Neuron (in vitro differentiated cells): ENCODE data around the gene SH3BGR.
"Not testable (repeated sequence)": the region's sequence is repeated elsewhere in the genome, so short reads cannot be mapped to it uniquely, and the experiment has no call there.

Experiments used
- H2AFZ ChIP-seq: one replicate; pipeline ENCODE4 v1.6.1; 2013; ENCODE audit warnings: low read depth, mild to moderate bottlenecking, inconsistent platforms, low read length, moderate library complexity
- H3K27me3 ChIP-seq: one replicate; pipeline ENCODE4 v1.6.1; 2013; ENCODE audit warnings: low read length; ENCODE audit not compliant: insufficient read depth
- H3K36me3 ChIP-seq: one replicate; pipeline ENCODE4 v1.6.1; 2013; ENCODE audit warnings: low read length; ENCODE audit not compliant: insufficient read depth
- H3K4me1 ChIP-seq: one replicate; pipeline ENCODE4 v1.6.1; 2013; ENCODE audit warnings: low read length; ENCODE audit not compliant: insufficient read depth
- H3K4me3 ChIP-seq: 2 replicates; pipeline ENCODE4 v1.5.1; 2013; ENCODE audit warnings: mild to moderate bottlenecking, low read length, moderate library complexity
- H3K9me3 ChIP-seq: one replicate; pipeline ENCODE4 v1.6.1; 2013; ENCODE audit warnings: low read length

The SH3BGR gene

GRCh38 chr21:39527664-39528381, 76.1 kb downstream of the SH3BGR start:
- H3K36me3 ChIP-seq, result no peaks in the 10 kb centered on the region
- no peak overlapping the region for H2AFZ ChIP-seq
- H3K4me1 ChIP-seq, result peaks cover 21% of the 10 kb centered on the region
- H3K27me3 ChIP-seq, result no peaks in the 10 kb centered on the region
- no peak overlapping the region for H3K4me3 ChIP-seq
- H3K9me3 ChIP-seq, result no peaks in the 10 kb centered on the region

DNA sequence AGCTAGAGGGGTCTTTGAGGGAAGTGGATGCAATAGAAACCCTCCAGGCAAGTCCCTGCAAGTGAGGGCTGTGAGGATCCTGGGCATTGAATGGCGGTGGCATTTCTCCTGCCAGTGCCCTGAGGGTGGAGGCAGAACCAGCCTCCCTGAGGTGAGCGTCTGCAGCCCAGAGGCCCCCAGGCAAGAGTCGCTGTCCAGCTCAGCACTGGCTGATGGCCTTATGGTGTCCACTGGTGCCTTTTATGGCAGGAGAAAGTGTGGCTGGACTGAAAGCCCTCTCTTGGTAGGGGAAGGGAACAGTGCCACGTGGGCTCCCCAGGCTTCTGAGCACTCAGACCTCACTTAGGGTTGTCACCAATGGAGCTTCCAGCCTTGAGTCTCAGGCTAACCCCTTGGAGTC, 77.3 kb downstream of the SH3BGR start:
- H3K9me3 ChIP-seq, result no peaks in the 10 kb centered on the region
- H3K36me3 ChIP-seq, result no peaks in the 10 kb centered on the region
- peaks cover 21% of the 10 kb centered on the region for H3K4me1 ChIP-seq

DNA sequence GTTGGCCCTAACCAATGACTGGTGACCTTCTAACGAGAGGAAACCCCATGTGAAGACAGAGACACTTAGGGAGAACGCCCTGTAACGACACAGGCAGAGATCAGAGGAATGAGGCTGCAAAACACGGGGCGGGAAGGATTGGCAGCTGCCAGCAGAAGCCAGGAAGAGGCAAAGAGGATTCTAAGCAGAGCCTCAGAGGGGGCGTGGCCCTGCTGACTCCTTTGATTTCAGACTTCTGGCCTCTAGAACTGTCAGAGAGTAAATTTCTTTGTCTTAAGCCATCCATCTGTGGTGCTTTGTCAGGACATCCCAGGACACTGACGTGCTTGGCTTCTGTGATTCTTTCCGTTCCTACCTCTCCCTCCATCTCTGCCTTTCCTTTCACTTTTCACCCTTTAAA, 79.3 kb downstream of the SH3BGR start:
- H3K9me3 ChIP-seq, result no peaks in the 10 kb centered on the region
- no peak overlapping the region for H3K4me3 ChIP-seq
- no peak overlapping the region for H2AFZ ChIP-seq
- H3K27me3 ChIP-seq, result no peaks in the 10 kb centered on the region
- peaks cover 21% of the 10 kb centered on the region for H3K4me1 ChIP-seq
- no peaks in the 10 kb centered on the region for H3K36me3 ChIP-seq

More for the DNA sequence above, 77.3 kb downstream of the SH3BGR start:
- Histone ChIP-seq H2AFZ (no peak overlapping the region), H3K27me3 (no peaks in the 10 kb centered on the region), H3K4me3 (no peak overlapping the region)

DNA sequence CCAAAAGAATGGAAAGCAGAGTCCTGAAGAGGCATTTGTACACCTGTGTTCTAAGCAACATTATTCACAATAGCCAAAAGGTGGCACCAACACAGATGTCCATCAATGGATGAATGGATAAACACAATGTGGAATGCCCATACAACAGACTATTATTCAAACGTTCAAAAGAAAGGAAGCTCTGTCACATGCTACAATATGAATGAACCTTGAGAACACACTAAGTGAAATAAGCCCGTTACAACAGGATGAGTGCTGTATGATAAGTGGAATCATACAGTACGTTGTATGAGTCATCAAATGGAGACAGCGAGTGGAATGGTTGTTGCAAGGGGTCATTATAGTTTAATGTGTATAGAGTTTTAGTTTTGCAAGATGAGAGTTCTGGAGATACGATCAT, 80.1 kb downstream of the SH3BGR start:
- Histone ChIP-seq H3K27me3 (no peaks in the 10 kb centered on the region), H3K36me3 (no peaks in the 10 kb centered on the region), H3K4me1 (peaks cover 21% of the 10 kb centered on the region), H3K9me3 (no peaks in the 10 kb centered on the region), H3K4me3 (no peak overlapping the region), H2AFZ (no peak overlapping the region)

DNA sequence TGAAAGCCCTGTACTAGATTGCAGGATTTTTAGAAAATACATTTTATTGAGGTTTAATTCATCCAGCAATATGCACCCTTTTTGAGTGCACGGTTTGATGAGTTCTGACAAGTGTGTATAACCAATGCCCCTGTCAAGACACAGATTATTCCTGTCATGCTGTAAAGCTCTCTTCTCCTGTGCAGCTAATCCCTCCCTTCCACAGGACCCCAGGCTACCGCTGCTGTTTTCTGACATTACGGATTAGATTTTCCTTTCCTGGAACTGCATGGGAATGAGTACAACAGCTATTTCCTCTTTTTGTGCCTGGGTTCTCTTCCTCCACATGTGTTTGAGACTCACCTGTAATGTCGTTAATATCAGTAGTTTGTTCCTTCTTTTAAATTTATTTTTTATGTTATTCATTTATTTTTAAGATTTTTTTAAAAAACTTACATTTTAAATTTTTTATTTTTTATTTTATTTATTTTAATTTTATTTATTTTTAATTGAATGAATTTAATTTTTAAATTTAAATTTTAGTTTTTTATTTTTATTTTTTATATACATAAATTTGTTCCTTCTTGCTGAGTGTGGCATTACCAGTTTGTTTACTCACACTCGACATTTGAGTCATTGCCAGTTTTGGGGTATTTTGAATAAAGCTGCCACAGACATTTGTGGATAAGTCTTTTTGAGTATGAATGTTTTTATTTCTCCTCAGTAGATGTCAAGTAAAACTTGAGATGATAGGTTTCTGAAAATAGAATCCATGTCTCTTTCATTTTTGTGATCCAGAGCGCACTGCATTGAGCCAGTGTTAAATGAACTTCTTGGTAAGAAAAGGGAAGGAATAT, 82.0 kb downstream of the SH3BGR start:
- H3K4me3 ChIP-seq, result no peak overlapping the region
- H3K9me3 ChIP-seq, result no peaks in the 10 kb centered on the region
- no peaks in the 10 kb centered on the region for H3K27me3 ChIP-seq
- H3K36me3 ChIP-seq, result no peaks in the 10 kb centered on the region
- peaks cover 18% of the 10 kb centered on the region for H3K4me1 ChIP-seq
- H2AFZ ChIP-seq, result no peak overlapping the region

DNA sequence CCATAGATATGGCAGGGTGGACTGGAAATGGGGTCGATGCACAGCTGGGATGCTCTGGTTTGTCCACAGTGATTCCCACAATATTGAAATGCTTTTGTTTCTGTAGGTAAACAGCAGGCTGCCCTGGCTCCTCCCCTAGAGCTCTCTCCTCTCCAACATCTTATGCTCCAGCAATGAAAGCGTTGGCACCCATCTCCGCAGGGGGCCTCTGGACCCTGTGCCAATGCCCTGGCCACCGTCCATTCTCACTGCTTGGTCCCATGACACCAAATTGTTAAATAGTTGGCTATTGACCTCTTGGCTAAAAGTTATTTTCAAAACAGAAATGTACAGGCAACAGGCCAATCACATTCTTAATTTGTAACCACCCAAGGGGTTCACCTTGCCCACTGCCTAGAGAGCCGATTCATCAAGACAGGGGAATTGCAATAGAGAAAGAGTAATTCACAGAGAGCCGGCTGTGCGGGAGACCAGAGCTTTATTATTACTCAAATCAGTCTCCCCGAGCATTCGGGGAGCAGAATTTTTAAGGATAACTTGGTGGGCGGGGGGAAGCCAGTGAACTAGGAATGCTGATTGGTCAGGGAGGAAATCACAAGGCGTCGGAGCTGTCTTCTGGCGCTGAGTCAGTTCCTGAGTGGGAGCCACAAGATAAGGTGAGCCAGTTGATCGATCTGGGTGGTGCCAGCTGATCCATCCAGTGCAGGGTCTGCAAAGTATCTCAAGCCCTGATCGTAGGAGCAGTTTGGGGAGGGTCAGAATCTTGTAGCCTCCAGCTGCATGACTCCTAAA, 84.1 kb downstream of the SH3BGR start:
- Histone ChIP-seq H2AFZ (no peak overlapping the region), H3K9me3 (no peaks in the 10 kb centered on the region), H3K27me3 (no peaks in the 10 kb centered on the region)

GRCh38 chr21:39536835-39537234, 85.1 kb downstream of the SH3BGR start:
- Histone ChIP-seq H3K4me3 (no peak overlapping the region), H3K36me3 (no peaks in the 10 kb centered on the region), H3K4me1 (peaks cover 9% of the 10 kb centered on the region), H2AFZ (no peak overlapping the region), H3K27me3 (no peaks in the 10 kb centered on the region), H3K9me3 (no peaks in the 10 kb centered on the region)

More for the DNA sequence above, 84.1 kb downstream of the SH3BGR start:
- Histone ChIP-seq H3K4me1 (peaks cover 18% of the 10 kb centered on the region), H3K4me3 (no peak overlapping the region), H3K36me3 (no peaks in the 10 kb centered on the region)

GRCh38 chr21:39537571-39537970, 85.8 kb downstream of the SH3BGR start:
- no peak overlapping the region for H2AFZ ChIP-seq
- H3K36me3 ChIP-seq, result no peaks in the 10 kb centered on the region
- no peak overlapping the region for H3K4me3 ChIP-seq
- no peaks in the 10 kb centered on the region for H3K9me3 ChIP-seq
- no peaks in the 10 kb centered on the region for H3K27me3 ChIP-seq
- H3K4me1 ChIP-seq, result peaks cover 8% of the 10 kb centered on the region

GRCh38 chr21:39538453-39539042, 86.8 kb downstream of the SH3BGR start:
- Histone ChIP-seq H3K27me3 (no peaks in the 10 kb centered on the region), H3K36me3 (no peaks in the 10 kb centered on the region), H3K4me1 (peaks cover 8% of the 10 kb centered on the region), H2AFZ (no peak overlapping the region), H3K9me3 (no peaks in the 10 kb centered on the region), H3K4me3 (no peak overlapping the region)

DNA sequence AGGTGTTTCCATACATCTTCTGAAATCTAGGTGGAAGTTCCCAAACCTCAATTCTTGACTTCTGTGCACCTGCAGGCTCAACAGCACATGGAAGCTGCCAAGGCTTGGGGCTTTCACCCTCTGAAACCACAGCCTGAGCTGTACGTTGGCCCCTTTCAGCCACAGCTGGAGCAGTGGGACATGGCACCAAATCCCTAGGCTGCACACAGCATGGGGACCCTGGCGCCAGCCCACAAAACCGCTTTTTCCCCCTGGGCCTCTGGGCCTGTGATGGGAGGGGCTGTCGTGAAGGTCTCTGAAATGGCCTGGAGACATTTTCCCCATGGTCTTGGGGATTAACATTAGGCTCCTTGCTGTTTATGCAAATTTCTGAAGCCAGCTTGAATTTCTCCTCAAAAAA, 88.6 kb downstream of the SH3BGR start:
- H3K9me3 ChIP-seq, H3K4me1 ChIP-seq, H2AFZ ChIP-seq, H3K27me3 ChIP-seq, H3K4me3 ChIP-seq, H3K36me3 ChIP-seq: not testable (repeated sequence)

GRCh38 chr21:39542736-39543135, 91.0 kb downstream of the SH3BGR start:
- Histone ChIP-seq H2AFZ (no peak overlapping the region), H3K36me3 (no peaks in the 10 kb centered on the region), H3K9me3 (no peaks in the 10 kb centered on the region), H3K27me3 (peaks cover under 1% of the 10 kb centered on the region), H3K4me1 (peaks cover 2% of the 10 kb centered on the region), H3K4me3 (no peak overlapping the region)

- H3K4me3 ChIP-seq, result no peak overlapping the region
- no peaks in the 10 kb centered on the region for H3K36me3 ChIP-seq
- no peaks in the 10 kb centered on the region for H3K4me1 ChIP-seq
- H3K27me3 ChIP-seq, result peaks cover 6% of the 10 kb centered on the region
- no peak overlapping the region for H2AFZ ChIP-seq
- H3K9me3 ChIP-seq, result no peaks in the 10 kb centered on the region
These were observed 94.8 kb downstream of the SH3BGR start for GRCh38 chr21:39546522-39546921.

GRCh38 chr21:39552856-39553255, 101.1 kb downstream of the SH3BGR start:
- Histone ChIP-seq H3K9me3 (no peaks in the 10 kb centered on the region), H3K4me1 (peaks cover 27% of the 10 kb centered on the region), H3K4me3 (no peak overlapping the region), H3K27me3 (peaks cover 4% of the 10 kb centered on the region), H2AFZ (no peak overlapping the region), H3K36me3 (no peaks in the 10 kb centered on the region)
